ENCODE results near the gene ARHGEF33. TPM values are rescaled to one million over a fixed set of nuclear protein-coding genes. Genes with fewer than 3 reads are reported as not detected.

ARHGEF33 gene
- polyA plus RNA-seq, 1 experiment = 0.32 TPM

DNA sequence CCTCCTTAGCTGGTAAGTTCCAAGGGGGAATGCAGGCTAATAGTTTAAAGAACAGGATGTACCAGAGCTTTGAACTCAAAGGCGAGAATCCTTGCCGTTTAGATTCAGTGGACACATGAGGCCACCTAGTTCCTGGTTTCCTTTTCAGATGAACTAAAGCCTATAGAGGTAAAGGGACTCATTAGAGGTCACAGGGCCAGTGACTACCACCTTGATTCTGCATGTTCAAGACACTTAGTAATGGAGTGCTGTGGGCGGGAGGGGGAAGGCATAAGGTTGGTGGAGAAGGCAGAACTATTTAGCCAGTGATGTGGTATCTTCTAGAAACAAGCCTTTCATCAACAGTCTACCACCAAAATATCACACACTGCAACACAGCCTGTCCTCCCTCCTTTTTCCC is 47.9 kb downstream of the ARHGEF33 start:
- no peak for DNase-seq (ENCODE audit: low read depth, low spot score)
- no peaks in the 10 kb centered on the region for H3K9me3 ChIP-seq (ENCODE audit: control insufficient read depth, insufficient read depth, low read length)
- TF ChIP-seq, protein P1, sequence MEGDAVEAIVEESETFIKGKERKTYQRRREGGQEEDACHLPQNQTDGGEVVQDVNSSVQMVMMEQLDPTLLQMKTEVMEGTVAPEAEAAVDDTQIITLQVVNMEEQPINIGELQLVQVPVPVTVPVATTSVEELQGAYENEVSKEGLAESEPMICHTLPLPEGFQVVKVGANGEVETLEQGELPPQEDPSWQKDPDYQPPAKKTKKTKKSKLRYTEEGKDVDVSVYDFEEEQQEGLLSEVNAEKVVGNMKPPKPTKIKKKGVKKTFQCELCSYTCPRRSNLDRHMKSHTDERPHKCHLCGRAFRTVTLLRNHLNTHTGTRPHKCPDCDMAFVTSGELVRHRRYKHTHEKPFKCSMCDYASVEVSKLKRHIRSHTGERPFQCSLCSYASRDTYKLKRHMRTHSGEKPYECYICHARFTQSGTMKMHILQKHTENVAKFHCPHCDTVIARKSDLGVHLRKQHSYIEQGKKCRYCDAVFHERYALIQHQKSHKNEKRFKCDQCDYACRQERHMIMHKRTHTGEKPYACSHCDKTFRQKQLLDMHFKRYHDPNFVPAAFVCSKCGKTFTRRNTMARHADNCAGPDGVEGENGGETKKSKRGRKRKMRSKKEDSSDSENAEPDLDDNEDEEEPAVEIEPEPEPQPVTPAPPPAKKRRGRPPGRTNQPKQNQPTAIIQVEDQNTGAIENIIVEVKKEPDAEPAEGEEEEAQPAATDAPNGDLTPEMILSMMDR (IDR thresholded peaks at IDR 0.05; ENCODE audit: low read depth, low read length) = no peak
- no peaks in the 10 kb centered on the region for H3K27me3 ChIP-seq (ENCODE audit: control insufficient read depth, insufficient read depth, low read length)
- no peak overlapping the region for H3K4me3 ChIP-seq (ENCODE audit: low read depth, low read length)
- CTCF ChIA-PET = interaction anchor here (2.2 to 3.9 kb wide), 2 partner anchors 10 to 291 kb away, joined by 6 to 30 read pairs; no protein-coding TSS in a partner anchor
- H3K27ac ChIP-seq (ENCODE audit: low read depth, low read length) = no peak overlapping the region
- POLR2A ChIA-PET = no interaction called here

- POLR2A ChIA-PET = no interaction called here
- no peaks in the 10 kb centered on the region for H3K27me3 ChIP-seq (ENCODE audit: control insufficient read depth, insufficient read depth, low read length)
- DNase-seq (ENCODE audit: low read depth, low spot score) = no peak
- H3K4me3 ChIP-seq (ENCODE audit: low read depth, low read length) = no peak overlapping the region
- H3K9me3 ChIP-seq (ENCODE audit: control insufficient read depth, insufficient read depth, low read length) = no peaks in the 10 kb centered on the region
- H3K27ac ChIP-seq (ENCODE audit: low read depth, low read length) = no peak overlapping the region
- TF ChIP-seq, protein P1 (IDR thresholded peaks at IDR 0.05; ENCODE audit: low read depth, low read length) = no peak
- CTCF ChIA-PET = no interaction called here
Observed at GRCh38 chr2:38940746-38941145, 51.1 kb downstream of the ARHGEF33 start.

DNA sequence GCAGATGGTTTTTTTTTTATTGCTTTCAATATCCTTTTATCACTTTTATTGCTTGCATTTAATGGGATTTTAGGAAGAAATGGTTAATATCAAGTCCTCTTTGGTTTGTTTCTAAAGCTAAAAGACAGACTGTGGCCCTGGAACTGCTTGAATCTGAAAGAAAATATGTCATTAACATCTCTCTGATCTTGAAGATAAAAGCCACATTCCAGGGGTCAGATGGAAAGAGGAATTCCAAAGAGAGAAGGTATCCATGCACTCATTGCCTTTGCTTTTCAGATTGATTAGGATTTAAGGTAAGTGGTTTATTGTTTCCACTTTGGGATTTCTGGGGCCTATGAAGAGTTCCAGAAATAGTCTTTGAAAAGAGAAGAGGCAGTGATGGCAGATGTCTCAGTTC is 54.1 kb downstream of the ARHGEF33 start:
- POLR2A ChIA-PET = no interaction called here
- Histone ChIP-seq H3K27ac (ENCODE audit: low read depth, low read length) (no peak overlapping the region), H3K4me3 (ENCODE audit: low read depth, low read length) (no peak overlapping the region), H3K9me3 (ENCODE audit: control insufficient read depth, insufficient read depth, low read length) (no peaks in the 10 kb centered on the region), H3K27me3 (ENCODE audit: control insufficient read depth, insufficient read depth, low read length) (no peaks in the 10 kb centered on the region)
- DNase-seq (ENCODE audit: low read depth, low spot score) = no peak
- TF ChIP-seq, protein P1 (IDR thresholded peaks at IDR 0.05; ENCODE audit: low read depth, low read length) = no peak
- CTCF ChIA-PET = no interaction called here

DNA sequence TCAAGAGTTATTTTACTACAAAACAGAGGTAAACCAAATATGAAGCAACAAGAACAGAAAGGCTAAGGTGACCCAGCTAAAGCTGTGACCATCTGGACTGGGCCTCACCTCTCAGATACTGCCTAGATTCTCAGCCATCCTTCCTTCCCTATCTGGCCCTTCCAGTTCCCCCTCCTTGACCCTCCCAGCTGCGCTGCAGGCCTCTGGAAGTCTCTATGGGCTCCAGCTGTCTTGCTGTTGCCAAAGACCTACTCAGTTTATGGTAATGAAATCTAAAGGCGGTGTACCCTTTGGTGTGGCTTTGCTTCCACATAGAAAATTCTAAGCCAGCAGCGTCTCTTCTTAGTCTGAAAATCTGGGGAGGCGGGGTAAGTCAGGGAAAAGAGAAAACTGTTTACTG is 55.7 kb downstream of the ARHGEF33 start:
- POLR2A ChIA-PET = no interaction called here
- no peak overlapping the region for H3K4me3 ChIP-seq (ENCODE audit: low read depth, low read length)
- no peak for DNase-seq (ENCODE audit: low read depth, low spot score)
- TF ChIP-seq, protein P1 (IDR thresholded peaks at IDR 0.05; ENCODE audit: low read depth, low read length) = no peak
- CTCF ChIA-PET = interaction anchor here (3.3 to 5.3 kb wide), 2 partner anchors 15 to 285 kb away, joined by 22 to 140 read pairs; no protein-coding TSS in a partner anchor
- H3K9me3 ChIP-seq (ENCODE audit: control insufficient read depth, insufficient read depth, low read length) = no peaks in the 10 kb centered on the region
- peaks cover 5% of the 10 kb centered on the region for H3K27me3 ChIP-seq (ENCODE audit: control insufficient read depth, insufficient read depth, low read length)
- no peak overlapping the region for H3K27ac ChIP-seq (ENCODE audit: low read depth, low read length)

- CTCF ChIA-PET = interaction anchor here (1.1 to 5.3 kb wide), 6 partner anchors 9 to 284 kb away, joined by 3 to 140 read pairs (median 17); no protein-coding TSS in a partner anchor
- POLR2A ChIA-PET = no interaction called here
- no peaks in the 10 kb centered on the region for H3K9me3 ChIP-seq (ENCODE audit: control insufficient read depth, insufficient read depth, low read length)
- H3K27ac ChIP-seq (ENCODE audit: low read depth, low read length) = no peak overlapping the region
- DNase-seq (ENCODE audit: low read depth, low spot score) = no peak
- H3K27me3 ChIP-seq (ENCODE audit: control insufficient read depth, insufficient read depth, low read length) = peaks cover 10% of the 10 kb centered on the region
- TF ChIP-seq, protein P1 (IDR thresholded peaks at IDR 0.05; ENCODE audit: low read depth, low read length) = no peak
- no peak overlapping the region for H3K4me3 ChIP-seq (ENCODE audit: low read depth, low read length)
Observed at GRCh38 chr2:38945911-38946310, 56.2 kb downstream of the ARHGEF33 start.
